ENCODE data around the gene AFF2.

DNA sequence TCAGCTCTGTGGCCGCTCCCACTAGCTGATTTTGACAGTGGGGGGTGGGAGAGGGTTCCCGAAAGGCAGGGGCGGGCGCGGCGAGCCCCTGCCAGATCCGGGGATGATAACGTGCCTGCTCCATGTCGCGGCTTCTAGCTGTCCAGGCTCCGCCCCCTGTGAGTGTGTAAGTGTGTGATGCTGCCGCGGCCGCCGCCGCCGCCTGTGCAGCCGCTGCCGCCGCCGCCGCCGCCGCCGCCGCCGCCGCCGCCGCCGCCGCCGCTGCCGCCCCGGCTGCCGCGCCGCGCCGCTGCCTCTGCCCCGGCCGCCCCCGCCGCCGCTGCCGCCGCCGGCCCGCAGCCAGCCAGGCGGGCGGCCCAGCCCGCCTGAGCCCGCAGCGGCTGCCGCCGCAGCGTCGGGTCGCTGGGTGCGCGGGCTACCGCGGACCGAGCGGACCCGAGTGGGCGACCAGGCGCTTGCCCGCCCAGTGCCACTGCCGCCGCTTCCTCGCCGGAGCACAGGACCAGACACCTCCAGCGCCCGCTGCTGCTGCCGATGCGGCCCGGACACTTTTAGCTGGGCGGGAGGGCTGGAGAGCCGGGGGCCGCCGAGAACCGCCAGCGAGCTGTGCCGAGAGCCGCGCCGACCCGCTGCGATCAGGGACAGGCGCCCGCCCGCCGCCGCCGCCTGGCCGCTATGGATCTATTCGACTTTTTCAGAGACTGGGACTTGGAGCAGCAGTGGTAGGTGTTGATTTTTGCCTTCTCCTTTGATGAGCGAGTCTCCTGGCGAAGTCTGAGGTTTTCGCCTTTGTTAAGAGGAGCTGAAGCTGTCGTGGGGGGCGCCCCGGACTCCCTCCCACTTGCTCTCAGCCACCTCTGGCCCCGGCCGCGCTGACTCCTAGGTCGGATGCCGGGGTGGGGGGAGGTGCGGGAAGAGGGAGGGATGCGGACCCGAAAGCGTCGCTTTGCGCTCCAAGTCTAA is at the start of gene AFF2:
- no peak for TF ChIP-seq ISL1 (CRISPR knock-in tag; IDR thresholded peaks at IDR 0.05)
- no peak for TF ChIP-seq CSRNP3 (CRISPR knock-in tag; IDR thresholded peaks at IDR 0.05)
- TF ChIP-seq, protein P1, sequence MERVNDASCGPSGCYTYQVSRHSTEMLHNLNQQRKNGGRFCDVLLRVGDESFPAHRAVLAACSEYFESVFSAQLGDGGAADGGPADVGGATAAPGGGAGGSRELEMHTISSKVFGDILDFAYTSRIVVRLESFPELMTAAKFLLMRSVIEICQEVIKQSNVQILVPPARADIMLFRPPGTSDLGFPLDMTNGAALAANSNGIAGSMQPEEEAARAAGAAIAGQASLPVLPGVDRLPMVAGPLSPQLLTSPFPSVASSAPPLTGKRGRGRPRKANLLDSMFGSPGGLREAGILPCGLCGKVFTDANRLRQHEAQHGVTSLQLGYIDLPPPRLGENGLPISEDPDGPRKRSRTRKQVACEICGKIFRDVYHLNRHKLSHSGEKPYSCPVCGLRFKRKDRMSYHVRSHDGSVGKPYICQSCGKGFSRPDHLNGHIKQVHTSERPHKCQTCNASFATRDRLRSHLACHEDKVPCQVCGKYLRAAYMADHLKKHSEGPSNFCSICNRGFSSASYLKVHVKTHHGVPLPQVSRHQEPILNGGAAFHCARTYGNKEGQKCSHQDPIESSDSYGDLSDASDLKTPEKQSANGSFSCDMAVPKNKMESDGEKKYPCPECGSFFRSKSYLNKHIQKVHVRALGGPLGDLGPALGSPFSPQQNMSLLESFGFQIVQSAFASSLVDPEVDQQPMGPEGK (CRISPR knock-in tag; IDR thresholded peaks at IDR 0.05; ENCODE audit: borderline replicate concordance): no peak
- no peak for TF ChIP-seq GLIS3 (CRISPR knock-in tag; IDR thresholded peaks at IDR 0.05)
- TF ChIP-seq TCF4 (CRISPR knock-in tag; IDR thresholded peaks at IDR 0.05; ENCODE audit: borderline replicate concordance): no peak
- TF ChIP-seq ARNTL (CRISPR knock-in tag; IDR thresholded peaks at IDR 0.05; ENCODE audit: borderline replicate concordance, low read depth): no peak
- TF ChIP-seq TOX (CRISPR knock-in tag; IDR thresholded peaks at IDR 0.05; ENCODE audit: borderline replicate concordance): no peak
- no peak for TF ChIP-seq ZFP3 (CRISPR knock-in tag; IDR thresholded peaks at IDR 0.05)
